Peyer's patch (tissue), 4 donors: ENCODE data around the gene DHRSX.

Experiments
- CTCF ChIP-seq, 6 experiments: fragments of 450-650 bp in 4 of 6; fragments of 200-600 bp in 2 of 6; sonication (generic) in 1 of 6; IDR thresholded peaks; one replicate each; pipeline ENCODE4 v1.5.1; 2017 to 2019; ENCODE audit warnings: antibody characterized with exemption in 6 of 6, mild to moderate bottlenecking in 3 of 6, moderate library complexity in 1 of 6
- POLR2A ChIP-seq, 2 donors: fragments of 450-650 bp; IDR thresholded peaks; one replicate each; pipeline ENCODE4 v1.5.1; 2017; ENCODE audit warnings: antibody characterized with exemption in 2 of 2, mild to moderate bottlenecking in 2 of 2, moderate library complexity in 2 of 2

- TF ChIP-seq CTCF (IDR thresholded peaks at IDR 0.05) (no peak), POLR2A (IDR thresholded peaks at IDR 0.05) (no peak)
Measured at GRCh38 chrX:2376166-2376565, 124.6 kb downstream of the DHRSX start.
